ENCODE measurements around the gene NEAT1. TPM values are rescaled to one million over a fixed set of nuclear protein-coding genes. Genes with fewer than 3 reads are reported as not detected.

Gene NEAT1
- total and polyA plus RNA-seq, 2 of the 8 experiments (the other 6 are each of a cell fraction or from before 2014, with no cell fraction given): 2.4 to 10.7 TPM

GRCh38 chr11:65382033-65382803 is 40.4 kb upstream of the NEAT1 start, which contains the start of gene SLC25A45 (continued):
- no peak for TF ChIP-seq RNF2 (IDR thresholded peaks at IDR 0.05; ENCODE audit: borderline replicate concordance, low read depth, low read length, missing control alignments, poor library complexity, severe bottlenecking)
- no peak for TF ChIP-seq RBBP5 (IDR thresholded peaks at IDR 0.05; ENCODE audit: borderline replicate concordance, low read depth, low read length)
- TF ChIP-seq SP4 (IDR thresholded peaks at IDR 0.05; ENCODE audit: low read length): no peak
- peak; percentile 85 for TF ChIP-seq JUND (IDR thresholded peaks at IDR 0.05; ENCODE audit: low read length)
- no peak for TF ChIP-seq EP300 (IDR thresholded peaks at IDR 0.05; ENCODE audit: borderline replicate concordance in 1 of 2, low read depth in 2 of 2, low read length in 2 of 2)
- no peak for TF ChIP-seq SIN3A (conservative IDR thresholded peaks at IDR 0.05 in 1 of 2, IDR thresholded peaks at IDR 0.05 in 1 of 2; ENCODE audit: low read depth in 1 of 2, low read length in 2 of 2)
- peak; percentile 32 for TF ChIP-seq ASH2L (IDR thresholded peaks at IDR 0.05; ENCODE audit: low read length)
- no peak for TF ChIP-seq CTBP2 (IDR thresholded peaks at IDR 0.05; ENCODE audit: borderline replicate concordance, insufficient read depth, insufficient read length, low read length)
- no peak for TF ChIP-seq TAF1 (IDR thresholded peaks at IDR 0.05; ENCODE audit: low read depth, low read length)
- no peak for TF ChIP-seq RFX5 (IDR thresholded peaks at IDR 0.05; ENCODE audit: borderline replicate concordance, low read depth, low read length)
- no peak for TF ChIP-seq SP2 (IDR thresholded peaks at IDR 0.05; ENCODE audit: low read length)
- no peak for TF ChIP-seq TEAD4 (IDR thresholded peaks at IDR 0.05; ENCODE audit: low read depth, low read length)
- TF ChIP-seq EZH2 (IDR thresholded peaks at IDR 0.05; ENCODE audit: low read depth, low read length, severe bottlenecking): no peak
- TF ChIP-seq MAFK (IDR thresholded peaks at IDR 0.05; ENCODE audit: low read depth, low read length): no peak
- no peak for TF ChIP-seq CBX5 (IDR thresholded peaks at IDR 0.05; ENCODE audit: low read depth, low read length)
- peak; percentile 54 for TF ChIP-seq TBP (IDR thresholded peaks at IDR 0.05; ENCODE audit: low read depth, low read length)
- no peak for TF ChIP-seq BCL11A (IDR thresholded peaks at IDR 0.05; ENCODE audit: low read depth in 2 of 2, low read length in 2 of 2)
- no peak for TF ChIP-seq SP1 (IDR thresholded peaks at IDR 0.05; ENCODE audit: low read depth, low read length)
- TF ChIP-seq FOSL1 (IDR thresholded peaks at IDR 0.05; ENCODE audit: insufficient read depth, low read depth, low read length): no peak
- TF ChIP-seq TAF7 (optimal IDR thresholded peaks at IDR 0.05; ENCODE audit: borderline replicate concordance, low read depth, low read length): no peak
- no peak for TF ChIP-seq SRF (IDR thresholded peaks at IDR 0.05; ENCODE audit: low read depth, low read length)
- TF ChIP-seq MAX (IDR thresholded peaks at IDR 0.05): no peak
- TF ChIP-seq KDM5A (IDR thresholded peaks at IDR 0.05; ENCODE audit: low read length): no peak

Measured in H1 (cell line).